GM12878 (cell line): ENCODE results near the gene HCFC1. TPM values are rescaled to one million over a fixed set of nuclear protein-coding genes. Genes with fewer than 3 reads are reported as not detected.

Experiments
- ATAC-seq: fragments of 200-7000 bp; cut with Tn5 transposase; 3 replicates; pipeline ENCODE4 v1.9.1; 2020; ENCODE audit warnings: mild to moderate bottlenecking, moderate library complexity
- BruUV-seq: library from RNA; stranded (reverse); fragments of 400-500 nt; replicated peaks from 2 replicates; lab custom pipeline; 2021; lab: Mats Ljungman, UMichigan
- CTCF ChIA-PET: fragments of 300-600 bp; sonication (Branson Sonifier 250); formaldehyde crosslinking; extraction: SDS; loops from one replicate; lab custom pipeline; 2021; ENCODE audit warnings: inconsistent platforms; lab: Yijun Ruan, JAX
- POLR2A ChIA-PET: fragments of 350-600 bp; formaldehyde crosslinking; extraction: SDS; loops from one replicate; lab custom pipeline; 2021; ENCODE audit warnings: inconsistent platforms; lab: Charles Lee
- RAD21 ChIA-PET: fragments of 300-600 bp; sonication (Branson Sonifier 250); formaldehyde crosslinking; loops from one replicate; lab custom pipeline; 2023; ENCODE audit warnings: antibody characterized with exemption; ENCODE audit not compliant: unreplicated experiment; lab: Charles Lee
- SMC1A ChIA-PET: fragments of 300-600 bp; sonication (Branson Sonifier 250); formaldehyde crosslinking; loops from one replicate; lab custom pipeline; 2023; ENCODE audit not compliant: unreplicated experiment, uncharacterized antibody; lab: Charles Lee
- DNase-seq: peaks from one replicate; pipeline ENCODE4 v3.0.0-alpha.2; 2011; ENCODE audit warnings: low read depth, low spot score
- FAIRE-seq: peaks from 3 replicates; lab custom pipeline; 2011; peaks lifted over from hg19 to GRCh38; lab: Jason Lieb, UNC
- H2AFZ ChIP-seq: 2 replicates; pipeline ENCODE4 v1.6.0; 2011; ENCODE audit warnings: low read depth, low read length, control low read depth; ENCODE audit not compliant: control insufficient read depth
- H3K27ac ChIP-seq: 2 replicates; pipeline ENCODE4 v1.5.1; 2011; ENCODE audit warnings: control low read depth; ENCODE audit not compliant: control insufficient read depth, insufficient read depth
- H3K27me3 ChIP-seq, 2 experiments: replicated peaks in 1 of 2; 2 replicates each; pipeline versions ENCODE4 v1.6.0 to v1.6.1; 2011; ENCODE audit warnings: low read length in 1 of 2; ENCODE audit not compliant: control insufficient read depth in 2 of 2, insufficient read depth in 2 of 2
- H3K36me3 ChIP-seq, 2 experiments: 2 replicates each; pipeline ENCODE4 v1.5.1; 2011; ENCODE audit warnings: low read length in 1 of 2; ENCODE audit not compliant: control insufficient read depth in 2 of 2, insufficient read depth in 2 of 2
- H3K4me1 ChIP-seq: 2 replicates; pipeline ENCODE4 v1.6.1; 2011; ENCODE audit warnings: mild to moderate bottlenecking, low read length, moderate library complexity, mixed read lengths; ENCODE audit not compliant: control insufficient read depth, insufficient read depth
- H3K4me2 ChIP-seq: 2 replicates; pipeline ENCODE4 v1.6.0; 2011; ENCODE audit warnings: control low read depth; ENCODE audit not compliant: control insufficient read depth, insufficient read depth
- H3K4me3 ChIP-seq: fragments of 200-600 bp; sonication (generic); 2 replicates; pipeline ENCODE4 v1.5.1; 2016
- H3K79me2 ChIP-seq: 2 replicates; pipeline ENCODE4 v1.6.0; 2011; ENCODE audit warnings: low read length; ENCODE audit not compliant: control insufficient read depth, insufficient read depth
- H3K9ac ChIP-seq: 2 replicates; pipeline ENCODE4 v1.8.0; 2011; ENCODE audit warnings: low read length, control low read depth, mixed read lengths; ENCODE audit not compliant: control insufficient read depth, insufficient read depth
- H3K9me3 ChIP-seq: replicated peaks from 3 replicates; pipeline ENCODE4 v1.5.1; 2011; ENCODE audit warnings: mild to moderate bottlenecking, low read length; ENCODE audit not compliant: control insufficient read depth, insufficient read depth
- H4K20me1 ChIP-seq: 2 replicates; pipeline ENCODE4 v1.6.0; 2011; ENCODE audit not compliant: control insufficient read depth, insufficient read depth
- BRCA1 ChIP-seq: IDR thresholded peaks from 2 replicates; pipeline ENCODE4 v1.6.1; 2011; ENCODE audit warnings: low read depth, low read length, improper control_type of control experiment
- E2F4 ChIP-seq: IDR thresholded peaks from 2 replicates; pipeline ENCODE4 v1.6.1; 2012; ENCODE audit warnings: low read depth, low read length, improper control_type of control experiment
- ELK1 ChIP-seq: IDR thresholded peaks from 2 replicates; pipeline ENCODE4 v1.6.1; 2012; ENCODE audit warnings: low read depth, low read length, improper control_type of control experiment
- HCFC1 ChIP-seq: fragments of 150-350 bp; IDR thresholded peaks from 2 replicates; pipeline ENCODE4 v1.6.1; 2014; ENCODE audit warnings: low read length
- KAT2A ChIP-seq: conservative IDR thresholded peaks from 2 replicates; pipeline ENCODE4 v1.6.1; 2011; ENCODE audit warnings: low read depth, low read length; ENCODE audit not compliant: control insufficient read depth
- KDM1A ChIP-seq: fragments of 200-600 bp; sonication (generic); IDR thresholded peaks from 2 replicates; pipeline ENCODE4 v1.6.1; 2016; ENCODE audit warnings: borderline replicate concordance
- MTA3 ChIP-seq: IDR thresholded peaks from 2 replicates; pipeline ENCODE4 v1.6.1; 2012; ENCODE audit warnings: low read length, inconsistent platforms, borderline replicate concordance
- NR2C1 ChIP-seq: fragments of 450-650 bp; IDR thresholded peaks from 2 replicates; pipeline ENCODE4 v1.6.1; 2017; ENCODE audit warnings: antibody characterized with exemption, mild to moderate bottlenecking, moderate library complexity
- NRF1 ChIP-seq: conservative IDR thresholded peaks from 2 replicates; pipeline ENCODE4 v1.6.1; 2011; ENCODE audit warnings: mild to moderate bottlenecking, low read depth, low read length, improper control_type of control experiment
- PAX5 ChIP-seq: IDR thresholded peaks from 2 replicates; pipeline ENCODE4 v1.6.1; 2011; ENCODE audit warnings: low read depth, low read length, borderline replicate concordance
- RFX5 ChIP-seq: IDR thresholded peaks from 2 replicates; pipeline ENCODE4 v1.6.1; 2011; ENCODE audit warnings: low read depth, low read length, improper control_type of control experiment
- ZNF384 ChIP-seq: IDR thresholded peaks from 2 replicates; pipeline ENCODE4 v1.6.1; 2012; ENCODE audit warnings: low read depth, mild to moderate bottlenecking, low read length, improper control_type of control experiment, borderline replicate concordance
- WGBS: methylation state at CpG from one replicate; pipeline ENCODE4 v1.1.6; 2016; ENCODE audit warnings: low lambda C conversion rate; ENCODE audit not compliant: insufficient replicate concordance, insufficient coverage; ENCODE audit errors: missing lambda C conversion rate; 5-methylcytosine and 5-hydroxymethylcytosine counted together
- in situ Hi-C: fragments of 300-500 bp; cut with MboI; formaldehyde crosslinking; loops from 9 replicates; pipeline ENCODE4 v1.14.3; 2018; ENCODE audit warnings: mixed read lengths
- intact Hi-C: fragments of 100-400 bp; cut with micrococcal nuclease; formaldehyde crosslinking; loops from one replicate; pipeline ENCODE4 v1.14.2; 2022; ENCODE audit not compliant: unreplicated experiment
- polyA plus RNA-seq, 11 experiments: library from polyadenylated mRNA; depleted of rRNA in 4 of 11; unstranded in 6 of 11; stranded (reverse) in 5 of 11; fragments of >200 nt; fragmentation: Nextera tagmentation in 4 of 11; fragmentation: Illumina TruSeq in 1 of 11; extraction: Ambion mirVana in 4 of 11; extraction: Trizol in 1 of 11; gene quantifications; 1 replicate in 1 of 11; 2 replicates in 10 of 11; pipeline versions ENCODE4 v1.2.1 to v1.2.3, GENCODE V29; 2011 to 2016; ENCODE audit warnings: inconsistent platforms in 2 of 11, missing spikeins in 2 of 11, low read depth in 1 of 11
- total RNA-seq, 4 experiments: library from RNA; depleted of rRNA in 3 of 4; stranded (reverse); fragments of >200 nt in 3 of 4; fragmentation: Illumina TruSeq in 1 of 4; extraction: Trizol in 1 of 4; gene quantifications; 2 replicates each; pipeline versions ENCODE4 v1.2.1 to v1.2.3, GENCODE V29; 2013 to 2021
- TF ChIP-seq, protein P1 (sequence below): fragments of 450-650 bp; IDR thresholded peaks from 2 replicates; pipeline ENCODE4 v1.6.1; 2016; ENCODE audit warnings: mild to moderate bottlenecking
- TF ChIP-seq, protein P2 (sequence below): fragments of 450-650 bp; IDR thresholded peaks from 2 replicates; pipeline ENCODE4 v1.6.1; 2016; ENCODE audit warnings: mild to moderate bottlenecking, moderate library complexity, borderline replicate concordance

HCFC1 gene
- total and polyA plus RNA-seq, 10 of the 15 experiments (the other 5 are each of a cell fraction or from before 2014, with no cell fraction given) = 3.9 to 92.7 (median 23.5) TPM

DNA sequence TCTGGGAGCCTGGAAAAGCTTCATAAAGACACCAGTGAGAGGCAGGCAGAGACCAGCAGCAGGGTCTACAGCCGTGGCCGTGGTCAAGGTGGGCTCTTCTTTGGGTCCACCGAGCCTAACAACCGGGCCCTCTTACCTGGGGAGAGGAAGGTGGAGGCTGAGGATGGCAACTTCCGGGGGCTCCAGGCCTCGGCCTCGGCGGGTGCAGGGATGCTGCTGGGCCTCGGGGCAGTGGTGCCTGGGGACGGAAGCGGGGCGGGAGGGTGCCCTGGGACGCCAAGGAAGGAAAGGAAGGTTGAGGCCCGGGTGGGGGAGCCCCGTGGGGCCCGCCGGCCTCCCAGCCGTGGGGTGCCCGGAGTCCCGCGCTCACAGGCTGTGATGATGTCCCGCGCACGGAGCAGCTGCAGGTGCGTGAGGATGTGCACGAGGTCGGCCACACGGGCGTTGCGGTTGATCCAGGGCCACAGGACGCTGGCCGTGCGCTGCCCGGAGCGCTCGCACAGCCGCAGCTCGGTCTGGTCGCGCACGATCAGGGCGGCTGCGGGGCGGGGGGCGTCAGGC is 47.5 kb upstream of the HCFC1 start:
- Histone ChIP-seq H3K27ac (peak overlapping the region; percentile 82), H3K27me3 (no peaks in the 10 kb centered on the region), H3K79me2 (peaks cover 41% of the 10 kb centered on the region), H3K9ac (peak overlapping the region; percentile 86), H3K4me2 (peak overlapping the region; percentile 66), H3K9me3 (no peaks in the 10 kb centered on the region), H4K20me1 (no peaks in the 10 kb centered on the region), H3K36me3 (peaks cover 0 to 5% of the 10 kb centered on the region in 2 experiments; a peak in 3 of 4 replicates), H3K4me1 (peaks cover 11% of the 10 kb centered on the region), H3K4me3 (peak overlapping the region; percentile 85), H2AFZ (no peak overlapping the region; the same call in 1 of the 2 replicates)
- FAIRE-seq = no peak
- WGBS = 18% methylated on average over 29 of the region's 45 CpGs
- intact Hi-C loops (no loop called here), in situ Hi-C loops (no loop called here)
- ChIA-PET SMC1A (interaction anchor here (0.6 to 1.9 kb wide), 6 partner anchors 10 to 48 kb away, joined by 3 to 7 read pairs (median 3); partner anchors contain the start of gene HCFC1), POLR2A (interaction anchor here (0.7 to 2.0 kb wide), 11 partner anchors 9 to 94 kb away, joined by 3 to 11 read pairs (median 3); partner anchors contain the start of gene HCFC1), CTCF (interaction anchor here (1.0 to 1.9 kb wide), 3 partner anchors 9 to 354 kb away, joined by 3 to 4 read pairs (median 4); no protein-coding TSS in a partner anchor), RAD21 (interaction anchor here (1.1 to 1.8 kb wide), 7 partner anchors 12 to 96 kb away, joined by 3 to 10 read pairs (median 4); partner anchors contain the start of gene MECP2)
- ATAC-seq = peak; percentile 29
- TF ChIP-seq E2F4 (no peak), ELK1 (no peak), NRF1 (no peak), ZNF384 (no peak), KAT2A (no peak), MTA3 (no peak), PAX5 (no peak), KDM1A (no peak), HCFC1 (no peak), RFX5 (no peak), BRCA1 (no peak), NR2C1 (no peak)
- TF ChIP-seq, protein P1, sequence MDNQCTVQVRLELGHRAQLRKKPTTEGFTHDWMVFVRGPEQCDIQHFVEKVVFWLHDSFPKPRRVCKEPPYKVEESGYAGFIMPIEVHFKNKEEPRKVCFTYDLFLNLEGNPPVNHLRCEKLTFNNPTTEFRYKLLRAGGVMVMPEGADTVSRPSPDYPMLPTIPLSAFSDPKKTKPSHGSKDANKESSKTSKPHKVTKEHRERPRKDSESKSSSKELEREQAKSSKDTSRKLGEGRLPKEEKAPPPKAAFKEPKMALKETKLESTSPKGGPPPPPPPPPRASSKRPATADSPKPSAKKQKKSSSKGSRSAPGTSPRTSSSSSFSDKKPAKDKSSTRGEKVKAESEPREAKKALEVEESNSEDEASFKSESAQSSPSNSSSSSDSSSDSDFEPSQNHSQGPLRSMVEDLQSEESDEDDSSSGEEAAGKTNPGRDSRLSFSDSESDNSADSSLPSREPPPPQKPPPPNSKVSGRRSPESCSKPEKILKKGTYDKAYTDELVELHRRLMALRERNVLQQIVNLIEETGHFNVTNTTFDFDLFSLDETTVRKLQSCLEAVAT = no peak
- TF ChIP-seq, protein P2, sequence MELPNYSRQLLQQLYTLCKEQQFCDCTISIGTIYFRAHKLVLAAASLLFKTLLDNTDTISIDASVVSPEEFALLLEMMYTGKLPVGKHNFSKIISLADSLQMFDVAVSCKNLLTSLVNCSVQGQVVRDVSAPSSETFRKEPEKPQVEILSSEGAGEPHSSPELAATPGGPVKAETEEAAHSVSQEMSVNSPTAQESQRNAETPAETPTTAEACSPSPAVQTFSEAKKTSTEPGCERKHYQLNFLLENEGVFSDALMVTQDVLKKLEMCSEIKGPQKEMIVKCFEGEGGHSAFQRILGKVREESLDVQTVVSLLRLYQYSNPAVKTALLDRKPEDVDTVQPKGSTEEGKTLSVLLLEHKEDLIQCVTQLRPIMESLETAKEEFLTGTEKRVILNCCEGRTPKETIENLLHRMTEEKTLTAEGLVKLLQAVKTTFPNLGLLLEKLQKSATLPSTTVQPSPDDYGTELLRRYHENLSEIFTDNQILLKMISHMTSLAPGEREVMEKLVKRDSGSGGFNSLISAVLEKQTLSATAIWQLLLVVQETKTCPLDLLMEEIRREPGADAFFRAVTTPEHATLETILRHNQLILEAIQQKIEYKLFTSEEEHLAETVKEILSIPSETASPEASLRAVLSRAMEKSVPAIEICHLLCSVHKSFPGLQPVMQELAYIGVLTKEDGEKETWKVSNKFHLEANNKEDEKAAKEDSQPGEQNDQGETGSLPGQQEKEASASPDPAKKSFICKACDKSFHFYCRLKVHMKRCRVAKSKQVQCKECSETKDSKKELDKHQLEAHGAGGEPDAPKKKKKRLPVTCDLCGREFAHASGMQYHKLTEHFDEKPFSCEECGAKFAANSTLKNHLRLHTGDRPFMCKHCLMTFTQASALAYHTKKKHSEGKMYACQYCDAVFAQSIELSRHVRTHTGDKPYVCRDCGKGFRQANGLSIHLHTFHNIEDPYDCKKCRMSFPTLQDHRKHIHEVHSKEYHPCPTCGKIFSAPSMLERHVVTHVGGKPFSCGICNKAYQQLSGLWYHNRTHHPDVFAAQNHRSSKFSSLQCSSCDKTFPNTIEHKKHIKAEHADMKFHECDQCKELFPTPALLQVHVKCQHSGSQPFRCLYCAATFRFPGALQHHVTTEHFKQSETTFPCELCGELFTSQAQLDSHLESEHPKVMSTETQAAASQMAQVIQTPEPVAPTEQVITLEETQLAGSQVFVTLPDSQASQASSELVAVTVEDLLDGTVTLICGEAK = no peak
- DNase-seq = no peak
- no TSS peak for BruUV-seq
